ENCODE data around the gene CD58. TPM values are rescaled to one million over a fixed set of nuclear protein-coding genes. Genes with fewer than 3 reads are reported as not detected.
A peak's percentile ranks its signal among the peaks of the same experiment; 100 is the strongest.

The CD58 gene
- total RNA-seq, 1 donor: 42.0 TPM

- no peak for TF ChIP-seq CTCF (IDR thresholded peaks at IDR 0.05; ENCODE audit: insufficient read depth, low read length)
- no peak overlapping the region for H3K4me3 ChIP-seq (ENCODE audit: low read depth, low read length)
- DNase-seq (ENCODE audit: low read depth): no peak
These were observed 26.1 kb downstream of the CD58 start for GRCh38 chr1:116544588-116545358.

- TF ChIP-seq CTCF (IDR thresholded peaks at IDR 0.05; ENCODE audit: insufficient read depth, low read length): no peak
- no peak for DNase-seq (ENCODE audit: low read depth)
- no peak overlapping the region for H3K4me3 ChIP-seq (ENCODE audit: low read depth, low read length)
These were observed 30.7 kb downstream of the CD58 start for GRCh38 chr1:116540088-116540487.

GRCh38 chr1:116538544-116538943 is 32.3 kb downstream of the CD58 start:
- peak; percentile 21 for DNase-seq (ENCODE audit: low read depth)
- TF ChIP-seq CTCF (IDR thresholded peaks at IDR 0.05; ENCODE audit: insufficient read depth, low read length): no peak
- H3K4me3 ChIP-seq (ENCODE audit: low read depth, low read length): no peak overlapping the region

- H3K4me3 ChIP-seq (ENCODE audit: low read depth, low read length): no peak overlapping the region
- no peak for DNase-seq (ENCODE audit: low read depth)
- no peak for TF ChIP-seq CTCF (IDR thresholded peaks at IDR 0.05; ENCODE audit: insufficient read depth, low read length)
These were observed 32.9 kb downstream of the CD58 start for GRCh38 chr1:116537898-116538297.

- no peak for DNase-seq (ENCODE audit: low read depth)
- no peak overlapping the region for H3K4me3 ChIP-seq (ENCODE audit: low read depth, low read length)
- TF ChIP-seq CTCF (IDR thresholded peaks at IDR 0.05; ENCODE audit: insufficient read depth, low read length): no peak
These were observed 33.6 kb downstream of the CD58 start for GRCh38 chr1:116537040-116537831.

GRCh38 chr1:116534014-116534739 is 36.6 kb downstream of the CD58 start:
- no peak for DNase-seq (ENCODE audit: low read depth)
- TF ChIP-seq CTCF (IDR thresholded peaks at IDR 0.05; ENCODE audit: insufficient read depth, low read length): no peak

More at GRCh38 chr1:116534014-116534739, 36.6 kb downstream of the CD58 start:
- no peak overlapping the region for H3K4me3 ChIP-seq (ENCODE audit: low read depth, low read length)

All from fibroblast of the aortic adventitia (primary cell).